SK-N-SH (cell line): ENCODE data around the gene CAPS. TPM values are rescaled to one million over a fixed set of nuclear protein-coding genes. Genes with fewer than 3 reads are reported as not detected.

Experiments
- CTCF ChIA-PET: fragments of 300-600, 350-600 bp; formaldehyde crosslinking; extraction: SDS; loops from one replicate; lab custom pipeline; 2021; lab: Yijun Ruan, JAX
- POLR2A ChIA-PET: fragments of 350-600 bp; sonication (Branson Sonifier 250); formaldehyde crosslinking; extraction: SDS; loops from one replicate; lab custom pipeline; 2020; ENCODE audit warnings: antibody characterized with exemption, inconsistent platforms; lab: Yijun Ruan, JAX
- DNase-seq: peaks from one replicate; pipeline ENCODE4 v3.0.0; 2012
- H2AFZ ChIP-seq: fragments of 200-600 bp; sonication (generic); 2 replicates; pipeline ENCODE4 v1.8.1; 2016; ENCODE audit warnings: antibody characterized with exemption, mild to moderate bottlenecking, low read depth
- H3F3A ChIP-seq: fragments of 200-600 bp; sonication (generic); replicated peaks from 2 replicates; pipeline ENCODE3; 2016; ENCODE audit warnings: antibody characterized with exemption, mild to moderate bottlenecking; ENCODE audit not compliant: insufficient read depth
- H3K27ac ChIP-seq, 2 experiments: fragments of 200-500 bp in 1 of 2; fragments of 200-600 bp in 1 of 2; sonication (Bioruptor generic) in 1 of 2; sonication (generic), shearing (Covaris generic) in 1 of 2; 2 replicates each; pipeline versions ENCODE4 v1.5.1 to v1.6.1; 2014 to 2016; ENCODE audit warnings: low read depth in 2 of 2, inconsistent platforms in 1 of 2, low read length in 1 of 2, mild to moderate bottlenecking in 1 of 2, mixed read lengths in 1 of 2
- H3K27me3 ChIP-seq: fragments of 200-600 bp; sonication (generic), shearing (Covaris generic); 2 replicates; pipeline ENCODE4 v1.6.1; 2016; ENCODE audit warnings: mixed run types; ENCODE audit not compliant: insufficient read depth
- H3K36me3 ChIP-seq, 2 experiments: fragments of 200-500 bp in 1 of 2; fragments of 200-600 bp in 1 of 2; sonication (Bioruptor generic) in 1 of 2; sonication (generic) in 1 of 2; replicated peaks in 1 of 2; 2 replicates each; pipeline versions ENCODE3 to v1.5.1; 2014 to 2016; ENCODE audit warnings: low read length in 1 of 2, mild to moderate bottlenecking in 1 of 2; ENCODE audit not compliant: insufficient read depth in 2 of 2, control insufficient read depth in 1 of 2
- H3K4me1 ChIP-seq, 2 experiments: fragments of 200-500 bp in 1 of 2; fragments of 200-600 bp in 1 of 2; sonication (Bioruptor generic) in 1 of 2; sonication (generic), shearing (Covaris generic) in 1 of 2; 2 replicates each; pipeline versions ENCODE4 v1.5.1 to v1.6.1; 2014 to 2016; ENCODE audit warnings: low read depth in 1 of 2, low read length in 1 of 2, mixed run types in 1 of 2; ENCODE audit not compliant: insufficient read depth in 2 of 2, control insufficient read depth in 1 of 2
- H3K4me2 ChIP-seq: fragments of 200-600 bp; sonication (generic), shearing (Covaris generic); 2 replicates; pipeline ENCODE4 v1.6.1; 2017; ENCODE audit warnings: mixed run types
- H3K4me3 ChIP-seq, 2 experiments: fragments of 200-500 bp in 1 of 2; fragments of 200-600 bp in 1 of 2; sonication (Bioruptor generic) in 1 of 2; sonication (generic), shearing (Covaris generic) in 1 of 2; 2 replicates each; pipeline versions ENCODE4 v1.5.1 to v1.8.1; 2014 to 2016; ENCODE audit warnings: low read depth in 2 of 2, inconsistent platforms in 1 of 2, low read length in 1 of 2, mild to moderate bottlenecking in 1 of 2, mixed read lengths in 1 of 2, moderate library complexity in 1 of 2
- H3K79me2 ChIP-seq: fragments of 200-600 bp; sonication (generic); 2 replicates; pipeline ENCODE4 v1.8.1; 2017; ENCODE audit warnings: mild to moderate bottlenecking; ENCODE audit not compliant: insufficient read depth
- H3K9ac ChIP-seq: fragments of 200-600 bp; sonication (generic); 2 replicates; pipeline ENCODE4 v1.6.1; 2017; ENCODE audit warnings: mixed run types
- H3K9me2 ChIP-seq: fragments of 200-600 bp; sonication (generic); 2 replicates; pipeline ENCODE4 v1.6.1; 2017; ENCODE audit warnings: mixed run types
- H3K9me3 ChIP-seq: fragments of 200-600 bp; sonication (generic); 2 replicates; pipeline ENCODE4 v1.6.1; 2017; ENCODE audit warnings: mixed run types, mild to moderate bottlenecking, moderate library complexity
- H4K20me1 ChIP-seq: fragments of 200-600 bp; sonication (generic); 2 replicates; pipeline ENCODE4 v1.6.1; 2017; ENCODE audit warnings: mild to moderate bottlenecking, mixed run types; ENCODE audit not compliant: insufficient read depth
- EP300 ChIP-seq, 2 experiments: IDR thresholded peaks; 2 replicates each; pipeline versions ENCODE4 v1.4.0 to v1.6.1; 2012; ENCODE audit warnings: borderline replicate concordance in 1 of 2, low read depth in 1 of 2, low read length in 1 of 2
- EZH2phosphoT487 ChIP-seq: fragments of 200-600 bp; sonication (generic); IDR thresholded peaks from 2 replicates; pipeline ENCODE4 v1.6.1; 2017; ENCODE audit warnings: low read depth, mixed run types, mild to moderate bottlenecking, antibody characterized with exemption, moderate library complexity, borderline replicate concordance
- FOXJ3 ChIP-seq: sonication (generic); formaldehyde crosslinking; IDR thresholded peaks from 2 replicates; pipeline ENCODE4 v1.5.1; 2020; ENCODE audit warnings: mild to moderate bottlenecking, missing genetic modification reagents
- FOXM1 ChIP-seq: IDR thresholded peaks from 2 replicates; pipeline ENCODE4 v1.4.0; 2012; ENCODE audit warnings: low read depth, mild to moderate bottlenecking
- GATA2 ChIP-seq: sonication (generic); formaldehyde crosslinking; IDR thresholded peaks from 2 replicates; pipeline ENCODE4 v1.5.0; 2020; ENCODE audit warnings: mild to moderate bottlenecking, missing genetic modification reagents
- MEF2A ChIP-seq: IDR thresholded peaks from 2 replicates; pipeline ENCODE4 v1.4.0; 2012; ENCODE audit warnings: low read depth, borderline replicate concordance
- MXI1 ChIP-seq: IDR thresholded peaks from 2 replicates; pipeline ENCODE4 v1.6.1; 2012; ENCODE audit warnings: mild to moderate bottlenecking, low read depth, low read length, improper control_type of control experiment
- NRF1 ChIP-seq: IDR thresholded peaks from 2 replicates; pipeline ENCODE4 v1.6.1; 2012; ENCODE audit warnings: low read depth, mild to moderate bottlenecking, low read length
- POLR2AphosphoS5 ChIP-seq: IDR thresholded peaks from 2 replicates; pipeline ENCODE4 v1.6.1; 2012; ENCODE audit warnings: low read depth, low read length
- RAD21 ChIP-seq: IDR thresholded peaks from 2 replicates; pipeline ENCODE4 v1.6.1; 2012; ENCODE audit warnings: mild to moderate bottlenecking, low read length
- RFX5 ChIP-seq: IDR thresholded peaks from 2 replicates; pipeline ENCODE4 v1.6.1; 2012; ENCODE audit warnings: mild to moderate bottlenecking, improper control_type of control experiment, low read length
- RXRA ChIP-seq: IDR thresholded peaks from 2 replicates; pipeline ENCODE4 v1.4.0; 2012; ENCODE audit warnings: low read depth, mild to moderate bottlenecking, borderline replicate concordance
- TAF1 ChIP-seq: IDR thresholded peaks from 2 replicates; pipeline ENCODE4 v1.6.1; 2012; ENCODE audit warnings: low read depth, mild to moderate bottlenecking, low read length, moderate library complexity, borderline replicate concordance
- YY1 ChIP-seq: IDR thresholded peaks from 2 replicates; pipeline ENCODE4 v1.4.0; 2012; ENCODE audit warnings: low read depth, mild to moderate bottlenecking
- WGBS: methylation state at CpG from one replicate; pipeline ENCODE4 v1.1.6; 2017; ENCODE audit warnings: low lambda C conversion rate; 5-methylcytosine and 5-hydroxymethylcytosine counted together
- polyA plus RNA-seq, 3 experiments: library from polyadenylated mRNA; depleted of rRNA; stranded (reverse); fragments of >200 nt; gene quantifications; 2 replicates each; pipeline ENCODE4 v1.2.3, GENCODE V29; 2012
- TF ChIP-seq, protein P1 (sequence below): fragments of 150-350 bp; IDR thresholded peaks from 2 replicates; pipeline ENCODE4 v1.6.1; 2017; ENCODE audit warnings: antibody characterized with exemption, low read length, low read depth, borderline replicate concordance
- TF ChIP-seq, protein P2 (sequence below): IDR thresholded peaks from 2 replicates; pipeline ENCODE4 v1.4.0; 2012; ENCODE audit warnings: low read depth, borderline replicate concordance
- TF ChIP-seq, protein P3 (sequence below): IDR thresholded peaks from 2 replicates; pipeline ENCODE4 v1.6.1; 2012; ENCODE audit warnings: mild to moderate bottlenecking, low read depth, low read length, moderate library complexity
- TF ChIP-seq, protein P4 (sequence below): IDR thresholded peaks from 2 replicates; pipeline ENCODE4 v1.4.0; 2012; ENCODE audit warnings: low read depth

Gene CAPS
- polyA plus RNA-seq, 1 of the 3 experiments (the other 2 are of a cell fraction): 13.4 TPM

DNA sequence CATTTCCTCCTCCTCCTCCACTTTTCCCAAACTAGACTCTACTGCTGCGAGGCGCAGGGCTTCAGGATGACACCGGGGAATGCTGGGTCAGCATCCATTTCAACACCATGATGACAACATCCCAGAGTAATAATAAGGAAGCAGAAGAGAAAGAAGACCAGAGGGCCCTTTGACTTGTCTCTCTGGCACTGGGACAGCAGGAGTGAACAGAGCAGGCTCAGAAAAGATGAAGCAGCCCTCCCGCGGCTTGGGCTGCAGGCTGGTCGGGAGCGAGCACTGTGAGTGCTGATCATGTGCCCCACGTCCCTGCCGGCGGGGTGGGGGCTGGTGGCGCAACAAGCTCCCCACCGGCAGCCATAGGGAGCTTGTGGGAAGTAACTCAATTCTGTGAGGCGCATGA is 33.4 kb downstream of the CAPS start:
- Histone ChIP-seq H3K9me2 (no peaks in the 10 kb centered on the region), H3K9ac (no peak overlapping the region), H3K27ac (no peak overlapping the region; a peak in 1 of 4 replicates), H3K36me3 (peaks cover 8 to 22% of the 10 kb centered on the region in 2 experiments), H3K4me1 (peaks cover 6 to 37% of the 10 kb centered on the region in 2 experiments; a peak in 3 of 4 replicates), H3K27me3 (no peaks in the 10 kb centered on the region), H3K79me2 (peaks cover 94% of the 10 kb centered on the region), H3K4me3 (no peak overlapping the region), H3F3A (no peaks in the 10 kb centered on the region), H3K4me2 (no peak overlapping the region), H4K20me1 (peaks cover 91% of the 10 kb centered on the region), H2AFZ (no peak overlapping the region), H3K9me3 (no peaks in the 10 kb centered on the region)
- TF ChIP-seq EZH2phosphoT487: no peak
- TF ChIP-seq, protein P1, sequence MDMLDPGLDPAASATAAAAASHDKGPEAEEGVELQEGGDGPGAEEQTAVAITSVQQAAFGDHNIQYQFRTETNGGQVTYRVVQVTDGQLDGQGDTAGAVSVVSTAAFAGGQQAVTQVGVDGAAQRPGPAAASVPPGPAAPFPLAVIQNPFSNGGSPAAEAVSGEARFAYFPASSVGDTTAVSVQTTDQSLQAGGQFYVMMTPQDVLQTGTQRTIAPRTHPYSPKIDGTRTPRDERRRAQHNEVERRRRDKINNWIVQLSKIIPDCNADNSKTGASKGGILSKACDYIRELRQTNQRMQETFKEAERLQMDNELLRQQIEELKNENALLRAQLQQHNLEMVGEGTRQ: no peak
- TF ChIP-seq, protein P2, sequence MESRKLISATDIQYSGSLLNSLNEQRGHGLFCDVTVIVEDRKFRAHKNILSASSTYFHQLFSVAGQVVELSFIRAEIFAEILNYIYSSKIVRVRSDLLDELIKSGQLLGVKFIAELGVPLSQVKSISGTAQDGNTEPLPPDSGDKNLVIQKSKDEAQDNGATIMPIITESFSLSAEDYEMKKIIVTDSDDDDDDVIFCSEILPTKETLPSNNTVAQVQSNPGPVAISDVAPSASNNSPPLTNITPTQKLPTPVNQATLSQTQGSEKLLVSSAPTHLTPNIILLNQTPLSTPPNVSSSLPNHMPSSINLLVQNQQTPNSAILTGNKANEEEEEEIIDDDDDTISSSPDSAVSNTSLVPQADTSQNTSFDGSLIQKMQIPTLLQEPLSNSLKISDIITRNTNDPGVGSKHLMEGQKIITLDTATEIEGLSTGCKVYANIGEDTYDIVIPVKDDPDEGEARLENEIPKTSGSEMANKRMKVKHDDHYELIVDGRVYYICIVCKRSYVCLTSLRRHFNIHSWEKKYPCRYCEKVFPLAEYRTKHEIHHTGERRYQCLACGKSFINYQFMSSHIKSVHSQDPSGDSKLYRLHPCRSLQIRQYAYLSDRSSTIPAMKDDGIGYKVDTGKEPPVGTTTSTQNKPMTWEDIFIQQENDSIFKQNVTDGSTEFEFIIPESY: no peak
- TF ChIP-seq, protein P3, sequence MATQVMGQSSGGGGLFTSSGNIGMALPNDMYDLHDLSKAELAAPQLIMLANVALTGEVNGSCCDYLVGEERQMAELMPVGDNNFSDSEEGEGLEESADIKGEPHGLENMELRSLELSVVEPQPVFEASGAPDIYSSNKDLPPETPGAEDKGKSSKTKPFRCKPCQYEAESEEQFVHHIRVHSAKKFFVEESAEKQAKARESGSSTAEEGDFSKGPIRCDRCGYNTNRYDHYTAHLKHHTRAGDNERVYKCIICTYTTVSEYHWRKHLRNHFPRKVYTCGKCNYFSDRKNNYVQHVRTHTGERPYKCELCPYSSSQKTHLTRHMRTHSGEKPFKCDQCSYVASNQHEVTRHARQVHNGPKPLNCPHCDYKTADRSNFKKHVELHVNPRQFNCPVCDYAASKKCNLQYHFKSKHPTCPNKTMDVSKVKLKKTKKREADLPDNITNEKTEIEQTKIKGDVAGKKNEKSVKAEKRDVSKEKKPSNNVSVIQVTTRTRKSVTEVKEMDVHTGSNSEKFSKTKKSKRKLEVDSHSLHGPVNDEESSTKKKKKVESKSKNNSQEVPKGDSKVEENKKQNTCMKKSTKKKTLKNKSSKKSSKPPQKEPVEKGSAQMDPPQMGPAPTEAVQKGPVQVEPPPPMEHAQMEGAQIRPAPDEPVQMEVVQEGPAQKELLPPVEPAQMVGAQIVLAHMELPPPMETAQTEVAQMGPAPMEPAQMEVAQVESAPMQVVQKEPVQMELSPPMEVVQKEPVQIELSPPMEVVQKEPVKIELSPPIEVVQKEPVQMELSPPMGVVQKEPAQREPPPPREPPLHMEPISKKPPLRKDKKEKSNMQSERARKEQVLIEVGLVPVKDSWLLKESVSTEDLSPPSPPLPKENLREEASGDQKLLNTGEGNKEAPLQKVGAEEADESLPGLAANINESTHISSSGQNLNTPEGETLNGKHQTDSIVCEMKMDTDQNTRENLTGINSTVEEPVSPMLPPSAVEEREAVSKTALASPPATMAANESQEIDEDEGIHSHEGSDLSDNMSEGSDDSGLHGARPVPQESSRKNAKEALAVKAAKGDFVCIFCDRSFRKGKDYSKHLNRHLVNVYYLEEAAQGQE: no peak
- no peak for TF ChIP-seq TAF1
- TF ChIP-seq RFX5: no peak
- no peak for TF ChIP-seq MXI1
- no peak for TF ChIP-seq RAD21
- TF ChIP-seq FOXJ3 (CRISPR knock-in tag): no peak
- no peak for TF ChIP-seq FOXM1
- TF ChIP-seq NRF1: no peak
- TF ChIP-seq, protein P4, sequence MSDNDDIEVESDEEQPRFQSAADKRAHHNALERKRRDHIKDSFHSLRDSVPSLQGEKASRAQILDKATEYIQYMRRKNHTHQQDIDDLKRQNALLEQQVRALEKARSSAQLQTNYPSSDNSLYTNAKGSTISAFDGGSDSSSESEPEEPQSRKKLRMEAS: no peak
- no peak for TF ChIP-seq MEF2A
- no peak for TF ChIP-seq RXRA
- TF ChIP-seq GATA2 (CRISPR knock-in tag): no peak
- TF ChIP-seq YY1: no peak
- no peak for TF ChIP-seq EP300 (IDR thresholded peaks at IDR 0.05; ENCODE audit: borderline replicate concordance in 1 of 2, low read depth in 1 of 2, low read length in 1 of 2)
- no peak for TF ChIP-seq POLR2AphosphoS5
- WGBS: 92% methylated on average over 11 of the region's 13 CpGs
- ChIA-PET CTCF (interaction anchor here (1.4 kb wide), 1 partner anchor 47 kb away, joined by 3 read pairs; no protein-coding TSS in a partner anchor), POLR2A (no interaction called here)
- DNase-seq: no peak
